ENCODE measurements around the gene ABCA3.

The ABCA3 gene

DNA sequence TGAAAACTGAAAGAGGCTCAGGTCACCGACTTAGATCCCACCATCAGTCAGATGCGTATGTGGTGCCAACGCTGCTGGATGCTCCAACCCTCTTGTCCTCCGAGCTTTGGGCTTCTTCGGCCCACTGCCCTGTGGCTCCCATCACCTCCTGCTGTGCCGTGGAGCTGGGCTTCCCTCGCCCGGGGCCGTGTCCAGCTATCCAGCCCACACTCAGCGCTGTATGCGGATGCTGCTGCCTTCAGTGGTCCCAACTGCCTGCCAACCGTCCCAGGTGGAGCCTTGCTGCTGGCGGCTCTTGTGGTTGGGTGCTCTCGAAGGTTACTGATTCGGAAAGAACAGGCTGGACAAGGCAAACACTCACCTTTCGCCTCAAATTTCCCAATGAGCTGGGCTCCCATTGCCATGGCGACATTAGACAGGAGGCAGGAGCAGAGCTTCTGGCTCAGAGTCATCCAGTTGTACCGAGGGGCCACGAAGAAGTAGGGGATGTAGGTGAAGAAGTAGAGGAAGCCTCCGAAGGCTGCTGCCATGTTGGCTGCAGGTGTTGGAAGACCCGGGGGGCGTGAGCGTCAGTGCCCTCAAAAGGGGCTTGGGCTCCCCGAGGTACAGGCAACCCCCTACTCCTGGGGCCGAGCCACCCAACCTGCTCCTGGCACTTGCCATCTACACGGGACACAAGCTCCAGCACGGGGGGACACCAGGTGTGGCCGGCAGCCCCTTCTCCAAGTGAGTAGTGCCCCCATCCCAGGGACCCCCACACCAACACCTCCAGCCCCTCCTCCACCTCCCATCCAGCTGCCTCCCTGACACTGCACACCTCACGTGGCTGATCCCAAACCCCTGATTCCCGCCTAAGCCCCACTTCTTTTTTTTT, 32.2 kb downstream of the ABCA3 start:
- no peak for DNase-seq (ENCODE audit: low read depth)

DNA sequence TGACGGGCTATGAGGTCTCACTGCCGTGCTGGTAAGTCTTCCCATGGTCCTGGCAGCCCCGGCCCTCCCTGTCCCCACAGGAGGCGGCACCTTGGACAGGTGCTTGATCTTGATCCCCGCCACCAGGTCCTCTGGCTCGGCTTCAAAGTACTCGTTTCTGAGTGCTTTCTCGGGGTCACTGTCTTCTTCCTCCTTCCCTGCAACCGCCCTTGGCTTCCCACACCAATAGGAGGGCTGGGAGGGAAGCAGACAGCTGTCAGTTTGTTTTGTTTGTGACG, 40.7 kb downstream of the ABCA3 start:
- DNase-seq (ENCODE audit: low read depth) = no peak

DNA sequence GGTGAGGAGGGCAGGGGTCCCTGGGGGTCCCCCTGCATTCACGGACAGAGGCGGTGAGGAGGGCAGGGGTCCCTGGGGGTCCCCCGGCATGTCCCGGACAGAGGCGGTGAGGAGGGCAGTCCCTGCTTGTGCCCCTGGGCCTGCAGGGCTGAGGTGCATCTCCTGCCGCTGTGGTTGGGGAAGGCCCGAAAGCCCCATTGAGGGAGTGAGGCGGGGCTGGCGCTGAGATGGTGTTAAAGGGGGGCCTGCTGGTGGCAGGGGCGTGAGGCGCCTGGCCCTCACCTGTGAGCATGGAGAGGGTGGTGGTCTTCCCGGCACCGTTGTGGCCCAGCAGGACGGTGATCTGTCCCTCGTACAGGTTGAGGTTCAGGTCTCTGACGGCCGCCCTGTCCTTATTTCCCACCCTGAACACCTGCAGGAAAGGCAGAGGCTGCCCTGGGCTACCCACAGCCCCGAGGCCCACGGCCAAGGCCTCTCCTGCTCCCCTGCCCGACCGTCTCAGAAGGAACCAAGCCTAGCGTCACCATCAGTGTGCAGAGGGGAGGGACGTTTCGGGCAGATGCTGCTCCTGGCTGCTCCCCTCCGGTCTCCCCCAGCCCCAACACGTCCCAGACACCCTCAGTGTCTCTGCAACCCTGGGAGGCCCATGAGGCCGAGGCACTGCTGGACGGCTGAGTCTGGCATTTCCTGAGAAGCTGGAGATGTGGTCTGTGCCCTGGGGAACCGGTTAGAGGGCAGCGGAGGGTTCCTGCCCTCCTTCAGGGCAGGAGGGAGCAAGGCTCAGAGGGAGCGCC, 41.2 kb downstream of the ABCA3 start:
- DNase-seq (ENCODE audit: low read depth) = no peak

DNA sequence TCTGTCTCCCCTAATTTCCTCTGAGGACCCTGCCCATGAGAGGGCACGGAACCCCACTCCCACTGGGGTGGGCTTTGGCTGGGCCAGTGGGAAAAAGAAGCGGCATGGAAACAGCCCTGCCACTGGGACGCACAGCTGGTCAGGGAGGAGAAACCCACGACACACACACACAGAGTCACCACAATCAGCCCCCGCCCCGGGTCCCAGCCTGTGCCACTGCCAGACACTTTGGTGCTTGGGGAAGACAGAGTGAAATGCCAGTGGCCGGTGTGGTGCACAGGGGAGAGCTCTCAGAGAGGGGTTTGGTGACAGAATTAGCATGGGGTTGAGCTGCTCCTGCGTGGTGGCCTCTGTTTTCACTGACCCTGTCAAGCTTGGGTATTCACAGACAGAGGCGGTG, 41.9 kb downstream of the ABCA3 start:
- no peak for DNase-seq (ENCODE audit: low read depth)

DNA sequence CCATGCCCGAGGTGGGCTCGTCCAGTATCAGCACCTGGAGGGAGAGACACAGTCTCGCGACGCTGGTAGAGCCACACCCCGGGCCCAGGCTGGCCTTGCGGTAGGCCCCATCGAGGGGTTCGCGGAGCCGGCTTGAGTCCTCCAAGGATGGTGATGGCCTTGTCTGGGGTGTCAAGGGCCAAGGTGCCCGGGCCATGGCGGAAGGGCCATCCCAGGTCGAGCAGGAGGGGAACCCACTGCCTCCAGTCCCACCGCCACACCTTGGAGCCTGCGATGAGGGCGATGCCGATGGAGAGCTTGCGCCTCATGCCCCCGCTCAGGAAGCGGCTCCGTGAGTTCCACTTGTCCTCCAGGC, 43.0 kb downstream of the ABCA3 start:
- no peak for DNase-seq (ENCODE audit: low read depth)

DNA sequence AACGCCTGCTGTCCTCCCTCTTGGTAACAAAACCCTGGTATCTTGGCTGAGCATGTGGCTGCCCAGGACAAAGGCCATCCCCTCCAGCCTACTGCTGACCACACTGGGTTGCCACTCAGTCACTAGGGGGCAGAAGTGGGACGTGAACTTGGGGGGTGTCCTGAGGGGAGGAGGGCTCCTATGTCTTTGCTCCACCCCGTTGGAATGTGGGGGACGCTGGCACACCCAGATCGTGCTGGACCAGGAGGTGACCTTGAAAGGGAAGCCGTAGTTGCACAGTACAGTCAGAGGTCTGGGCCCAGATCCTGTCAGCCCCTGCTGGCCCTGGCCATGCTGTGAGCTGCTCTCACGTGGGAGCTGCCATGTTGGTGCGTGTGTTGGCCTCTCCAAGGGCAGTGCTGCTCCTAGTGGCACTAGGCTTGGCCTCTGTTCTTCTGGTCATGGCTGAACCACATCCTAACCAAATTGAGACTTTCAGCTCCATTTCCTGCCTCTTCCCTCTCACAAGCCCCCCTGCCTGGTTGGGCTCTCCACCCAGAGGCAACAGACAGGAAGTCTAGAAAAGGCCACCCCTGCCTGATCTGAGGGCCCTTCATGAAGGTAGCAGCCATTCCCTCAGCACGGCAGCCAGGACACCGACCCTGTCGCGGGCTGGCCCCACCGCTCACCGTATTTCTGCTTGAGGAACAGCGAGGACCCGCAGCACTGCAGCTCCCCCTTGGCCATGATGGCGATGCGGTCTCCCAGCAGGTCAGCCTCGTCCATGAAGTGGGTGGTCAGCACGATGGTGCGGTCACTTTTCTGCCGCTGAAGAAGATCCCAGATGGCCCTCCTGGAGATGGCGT, 43.6 kb downstream of the ABCA3 start:
- no peak for DNase-seq (ENCODE audit: low read depth)

DNA sequence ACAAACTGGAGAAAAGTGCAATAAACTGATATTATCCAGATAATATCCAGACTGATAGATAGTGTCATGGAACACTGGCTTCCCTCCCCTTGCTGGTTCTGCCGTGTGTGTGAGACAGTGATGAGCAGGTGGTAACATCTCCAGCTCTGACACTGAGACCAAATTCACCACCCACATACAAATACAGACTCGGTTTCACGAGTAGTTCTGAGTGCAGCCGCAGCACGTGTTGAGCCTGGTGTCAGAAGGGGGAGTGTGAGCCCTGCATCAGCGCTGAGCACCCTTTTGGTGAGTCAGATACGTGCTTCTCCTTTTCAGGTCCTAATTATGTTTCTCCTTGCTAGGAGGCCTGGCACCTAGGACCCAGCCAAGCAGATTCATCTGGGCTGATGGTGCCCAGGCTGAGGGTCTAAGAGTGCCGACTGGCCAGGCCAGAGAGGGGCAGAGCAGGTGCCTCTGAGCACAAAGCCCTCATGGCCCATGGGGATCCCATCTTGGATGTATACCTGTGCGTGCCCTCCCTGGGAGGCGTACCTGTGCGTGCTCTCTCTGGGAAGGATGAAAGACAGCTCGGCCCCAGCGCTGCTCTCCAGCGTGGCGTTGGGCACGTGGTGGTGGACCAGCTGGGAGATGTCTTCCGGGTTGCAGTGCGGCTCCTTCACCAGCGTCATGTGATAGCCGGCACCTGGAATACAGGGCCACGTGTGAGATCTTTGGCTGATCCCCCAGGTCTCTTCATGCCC, 45.3 kb downstream of the ABCA3 start:
- no peak for DNase-seq (ENCODE audit: low read depth)

DNA sequence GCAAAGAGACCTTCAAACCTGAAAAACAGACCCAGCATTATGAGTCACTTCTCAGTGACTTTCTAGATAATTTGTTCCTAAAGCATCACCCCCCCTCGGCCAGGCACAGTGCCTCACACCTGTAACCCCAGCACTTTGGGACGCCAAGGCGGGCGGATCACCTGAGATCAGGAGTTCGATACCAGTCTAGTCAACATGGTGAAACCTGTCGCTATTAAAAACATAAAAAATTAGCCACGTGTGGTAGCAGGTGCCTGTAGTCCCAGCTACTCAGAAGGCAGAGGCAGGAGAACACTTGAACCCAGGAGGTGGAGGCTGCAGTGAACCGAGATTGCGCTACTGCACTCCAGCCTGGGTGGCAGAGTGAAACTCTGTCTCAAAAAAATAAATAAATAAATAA, 48.3 kb downstream of the ABCA3 start:
- DNase-seq (ENCODE audit: low read depth) = no peak

DNA sequence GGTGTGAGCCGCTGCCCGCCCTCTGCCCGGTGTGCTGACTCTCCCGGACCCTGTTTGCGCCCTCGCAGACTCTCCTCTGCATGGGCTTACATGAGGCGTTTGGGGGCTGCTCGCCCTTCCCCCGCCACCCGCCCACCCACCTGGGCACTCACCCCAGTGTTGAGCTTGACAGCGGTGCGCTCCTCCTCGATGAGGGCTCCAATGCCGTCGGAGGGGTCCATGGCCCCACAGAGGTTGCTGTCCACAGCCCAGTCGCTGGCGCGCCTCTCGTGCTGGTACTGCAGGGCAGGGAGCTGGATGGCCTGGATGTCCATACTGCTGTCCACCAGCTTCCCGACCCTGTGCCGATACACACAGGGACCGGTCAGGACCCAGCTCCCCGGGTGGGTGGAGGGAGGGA, 51.2 kb downstream of the ABCA3 start:
- DNase-seq (ENCODE audit: low read depth) = no peak

DNA sequence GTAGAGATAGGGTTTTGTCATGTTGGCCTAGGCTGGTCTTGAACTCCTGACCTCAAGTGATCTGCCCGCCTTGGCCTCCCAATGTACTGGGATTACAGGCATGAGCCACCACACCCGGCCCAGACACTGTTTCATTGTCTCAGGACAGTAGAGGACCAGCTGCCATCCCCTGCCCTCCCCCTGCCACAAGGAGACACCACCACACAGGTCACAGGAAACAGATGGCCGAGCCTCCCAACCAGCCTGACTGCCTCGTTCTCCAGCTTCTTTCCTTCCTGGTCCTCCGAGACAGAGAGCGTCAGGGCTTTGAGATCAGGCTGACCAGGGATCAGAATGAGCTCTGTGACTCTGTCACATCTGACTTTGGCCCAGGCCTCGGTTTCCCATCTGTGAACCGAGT, 51.8 kb downstream of the ABCA3 start:
- DNase-seq (ENCODE audit: low read depth) = no peak

DNA sequence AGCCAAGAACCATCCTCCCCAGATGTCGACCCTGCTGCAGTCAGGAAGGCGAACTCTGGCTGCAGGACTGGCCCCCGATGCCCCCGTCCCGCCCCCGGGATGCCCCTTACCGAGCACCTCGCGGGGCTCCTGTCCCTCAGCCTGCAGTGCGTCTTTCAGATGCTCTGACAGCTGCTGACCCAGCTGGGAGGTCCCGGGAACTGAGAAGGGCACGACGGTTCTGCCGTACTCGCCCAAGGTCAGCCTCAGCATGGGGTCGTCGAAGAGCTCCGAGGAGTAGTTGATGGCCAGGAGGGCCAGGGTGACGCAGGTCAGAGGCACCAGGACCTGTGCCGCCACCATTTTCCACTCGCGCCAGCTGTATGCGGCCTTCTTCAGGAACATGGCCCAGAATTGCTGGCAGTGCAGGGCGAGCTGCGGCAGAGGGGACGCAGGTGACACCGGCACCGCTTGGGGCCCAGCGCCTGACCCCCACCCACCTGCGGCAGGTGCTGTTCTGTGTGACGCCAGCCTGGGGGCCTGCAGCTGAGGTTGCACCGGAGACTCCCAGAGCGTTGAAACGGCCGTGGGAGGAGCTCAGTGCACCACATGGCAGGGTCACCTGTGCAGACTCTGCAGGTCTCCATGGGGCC, 52.5 kb downstream of the ABCA3 start:
- no peak for DNase-seq (ENCODE audit: low read depth)

DNA sequence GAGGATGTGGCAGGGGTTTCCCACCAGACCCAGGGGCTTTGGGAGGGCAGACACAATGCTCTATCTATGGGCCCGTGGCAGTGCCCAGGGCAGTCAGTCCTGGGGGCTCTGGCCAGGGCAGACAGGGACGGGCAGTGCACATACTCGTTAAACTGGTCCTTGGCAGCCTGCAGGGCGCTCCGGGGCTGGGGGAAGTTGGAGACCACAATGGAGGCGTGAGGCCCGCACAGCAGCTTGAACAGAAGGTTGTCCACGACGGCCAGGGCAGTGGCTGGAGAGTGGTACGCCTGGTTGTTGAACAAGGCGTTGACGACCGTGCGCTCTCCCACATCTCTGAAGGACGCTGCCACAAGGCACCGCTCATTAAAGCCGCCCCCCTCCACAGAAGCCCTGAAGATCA, 54.0 kb downstream of the ABCA3 start:
- DNase-seq (ENCODE audit: low read depth) = no peak

DNA sequence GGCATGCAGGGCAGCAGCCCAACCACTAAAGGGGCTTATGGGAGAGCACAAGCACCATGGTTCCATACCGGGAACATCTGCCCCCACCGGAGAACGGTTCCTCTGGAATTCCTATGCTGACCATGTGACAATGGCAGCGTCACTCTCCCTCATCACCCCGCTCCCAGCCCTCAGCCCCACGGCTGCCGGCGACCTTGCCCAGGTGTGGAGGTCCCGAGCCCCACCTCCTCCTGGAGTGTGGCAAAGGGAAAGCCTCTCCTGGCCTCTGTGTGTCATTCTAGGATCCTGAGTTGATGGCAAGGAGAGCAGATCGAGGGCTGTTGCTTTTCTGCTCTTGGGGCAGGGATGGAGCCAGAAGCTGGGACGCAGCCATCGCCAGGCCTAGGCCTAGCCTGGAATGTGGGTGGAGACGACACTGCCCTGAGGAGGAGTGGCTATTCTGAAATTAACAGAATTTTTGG, 54.8 kb downstream of the ABCA3 start:
- DNase-seq (ENCODE audit: low read depth) = no peak

DNA sequence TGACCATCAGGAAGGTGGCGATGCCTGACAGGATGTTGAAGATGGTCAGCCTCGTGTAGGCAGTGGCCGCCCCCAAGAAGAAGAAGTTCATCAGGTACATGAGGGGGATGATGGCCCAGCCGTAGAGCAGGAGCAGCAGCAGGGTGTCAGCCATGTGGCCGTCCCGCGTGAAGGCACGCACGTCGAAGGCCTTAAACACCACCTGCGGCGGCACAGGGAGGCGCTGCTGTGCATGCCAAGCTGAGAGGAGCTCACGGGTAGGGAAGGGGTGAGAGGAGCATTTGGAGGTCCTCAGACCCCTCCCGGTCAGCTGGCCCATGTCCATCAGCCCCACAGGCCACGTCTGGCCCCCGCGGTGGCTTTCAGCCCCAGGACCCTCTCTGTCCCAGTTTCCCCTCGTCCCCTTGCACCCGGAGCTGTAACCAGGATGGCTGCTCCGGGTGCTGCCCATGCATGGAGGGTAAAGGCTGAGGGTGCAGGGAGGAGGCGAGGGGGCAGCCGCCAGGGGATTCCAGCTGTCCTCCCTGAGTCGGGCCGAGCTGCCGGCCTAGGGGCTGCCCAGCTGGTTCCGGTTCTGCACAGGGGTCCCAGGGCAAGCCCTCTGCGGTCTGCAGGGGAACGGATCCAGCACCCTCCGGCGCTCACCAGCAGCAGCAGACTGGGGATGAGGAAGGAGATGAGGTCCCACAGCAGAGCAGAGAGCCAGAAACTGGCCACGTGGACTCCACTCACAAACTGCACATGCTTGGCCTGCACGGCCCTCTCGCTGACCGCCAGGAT, 55.5 kb downstream of the ABCA3 start:
- no peak for DNase-seq (ENCODE audit: low read depth)

DNA sequence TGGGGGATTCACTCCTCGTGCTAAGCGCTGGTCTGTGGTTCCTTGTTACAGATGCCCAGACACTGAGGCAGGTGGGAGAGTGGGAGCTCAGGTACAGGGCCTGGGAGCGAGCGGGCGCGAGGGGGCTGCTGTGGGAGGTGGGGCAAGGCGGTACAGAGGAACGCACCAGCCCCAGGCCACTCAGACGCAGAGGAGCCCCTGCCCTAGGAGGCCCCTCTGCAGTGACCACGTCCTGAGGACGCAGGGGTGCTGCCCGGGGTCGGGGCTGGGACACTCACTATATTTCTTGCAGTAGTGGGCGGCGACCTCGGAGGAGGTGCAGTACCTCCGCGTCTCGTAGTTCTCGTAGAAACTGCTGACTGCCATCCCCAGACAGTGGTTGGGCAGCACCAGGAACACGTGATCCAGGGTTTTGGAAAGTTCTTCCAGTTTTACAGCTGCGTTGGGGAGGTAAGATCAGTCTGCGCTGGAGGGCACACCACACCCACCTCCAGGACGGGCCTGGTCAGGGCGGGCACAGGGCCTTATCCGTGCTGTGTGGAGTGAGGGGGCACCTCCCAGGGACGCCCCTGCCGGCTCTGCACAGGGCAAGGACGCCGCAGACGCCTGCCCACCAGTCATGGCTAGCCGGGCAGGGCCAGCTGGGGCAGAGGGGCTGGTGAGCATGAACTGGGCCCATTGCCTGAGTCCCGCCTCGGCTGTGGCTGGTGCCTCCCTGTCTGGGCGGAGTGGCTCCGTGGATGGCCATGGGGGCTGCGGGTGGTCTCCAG, 56.3 kb downstream of the ABCA3 start:
- no peak for DNase-seq (ENCODE audit: low read depth)

DNA sequence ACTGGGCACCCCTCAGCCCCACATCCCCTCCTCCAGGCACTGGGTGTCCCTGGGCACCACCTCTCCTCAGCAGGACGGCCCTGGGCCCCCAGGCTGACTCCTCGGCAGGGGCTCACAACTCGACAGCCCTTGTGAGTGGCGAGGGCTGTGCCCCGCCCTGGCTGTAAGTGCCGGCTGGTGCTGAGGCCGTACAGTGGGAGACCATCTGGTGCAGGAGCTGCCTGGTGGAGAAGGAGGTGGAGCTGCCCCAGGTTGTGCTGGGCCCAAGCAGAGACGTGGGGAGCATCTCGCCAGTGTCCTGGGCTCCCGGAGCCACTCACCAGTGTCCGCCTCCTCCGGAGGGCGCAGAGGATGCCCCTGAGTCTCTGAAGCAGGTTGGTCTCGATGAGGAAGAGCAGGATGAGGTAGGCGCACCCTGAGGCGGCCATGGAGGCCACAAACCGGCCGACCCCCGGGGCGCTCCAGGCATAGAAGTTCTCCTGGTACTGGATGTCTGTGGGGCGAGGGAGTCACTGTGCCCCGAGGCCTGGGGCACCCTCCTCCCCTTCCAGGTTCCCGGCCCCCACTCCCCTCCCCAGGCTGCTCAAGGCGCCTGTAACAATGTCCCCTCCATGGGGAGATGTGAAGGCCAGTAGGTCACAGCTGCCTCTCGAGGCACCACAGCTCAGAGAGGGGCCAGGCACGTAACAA, 57.5 kb downstream of the ABCA3 start:
- no peak for DNase-seq (ENCODE audit: low read depth)

DNA sequence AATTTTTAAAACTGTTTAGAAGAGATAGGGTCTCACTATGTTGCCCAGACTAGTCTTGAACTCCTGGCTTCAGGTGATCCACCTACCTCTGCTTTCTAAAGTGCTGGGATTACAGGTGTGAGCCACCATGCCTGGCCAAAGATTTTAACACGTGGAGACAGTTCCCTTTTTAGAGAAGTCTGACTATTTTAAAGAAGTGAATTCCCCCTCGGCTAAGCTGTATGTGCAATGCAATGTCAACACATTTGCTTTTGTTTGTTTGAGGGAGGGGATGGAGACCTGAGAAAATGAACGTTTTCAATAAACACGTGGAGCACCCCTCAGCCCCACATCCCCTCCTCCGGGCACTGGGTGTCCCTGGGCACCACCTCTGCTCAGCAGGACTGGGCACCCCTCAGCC, 58.3 kb downstream of the ABCA3 start:
- no peak for DNase-seq (ENCODE audit: low read depth)

DNA sequence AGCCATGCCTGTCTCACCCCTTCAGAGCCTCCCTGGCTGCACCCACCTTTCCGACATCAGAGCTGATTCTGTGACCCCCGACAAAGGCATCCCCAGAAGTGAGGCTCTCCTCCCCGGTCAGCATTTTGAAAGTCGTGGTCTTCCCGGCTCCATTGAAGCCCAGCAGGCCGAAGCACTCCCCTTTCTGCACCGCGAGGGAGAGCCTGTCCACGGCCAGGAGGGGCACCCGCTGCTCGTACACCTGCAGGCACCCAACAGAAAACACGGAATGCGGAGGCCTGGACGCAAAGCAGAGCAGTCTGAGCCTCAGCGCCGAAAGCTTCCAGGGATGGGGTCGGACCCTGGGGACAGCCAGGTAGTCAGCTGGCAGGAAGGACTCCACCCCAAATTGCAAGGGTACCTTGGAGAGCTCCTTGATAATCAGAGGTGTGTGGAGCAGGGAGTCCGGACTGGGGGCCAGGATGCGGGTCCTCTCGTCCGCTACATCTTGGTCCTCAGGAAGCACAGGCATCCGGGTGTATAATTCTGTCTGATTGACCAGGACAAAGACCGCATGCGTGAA, 59.5 kb downstream of the ABCA3 start:
- no peak for DNase-seq (ENCODE audit: low read depth)

DNA sequence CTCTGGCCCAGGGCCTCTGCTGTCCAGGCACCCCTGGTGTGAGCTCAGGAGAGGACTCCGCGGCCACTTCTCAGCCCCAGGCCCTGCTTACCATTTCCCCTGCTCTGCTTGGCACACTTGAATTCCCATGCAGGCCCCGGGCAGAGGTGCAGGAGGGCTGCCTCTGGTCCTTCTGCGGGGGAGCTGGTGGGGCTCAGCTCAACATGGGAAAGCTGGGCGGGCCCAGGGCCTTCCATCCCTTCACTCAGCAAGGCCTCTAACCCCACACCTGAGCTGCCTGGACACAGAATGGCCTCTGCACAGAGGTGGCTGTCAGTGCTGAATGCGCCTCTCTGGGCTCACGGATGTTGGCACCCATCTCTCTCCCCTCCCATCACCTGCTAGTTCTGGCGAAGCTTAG, 60.1 kb downstream of the ABCA3 start:
- no peak for DNase-seq (ENCODE audit: low read depth)

Data from activated T-helper 9 cell treated with anti-CD3 and anti-CD28 coated beads, Interleukin-2, amount 50 U/mL, for 16 hours (primary cell).